ENCODE measurements around the gene ANKRD33. TPM values are rescaled to one million over a fixed set of nuclear protein-coding genes. Genes with fewer than 3 reads are reported as not detected.

The ANKRD33 gene
- total RNA-seq, 1 experiment from 2014 or later = 0.21 TPM

DNA sequence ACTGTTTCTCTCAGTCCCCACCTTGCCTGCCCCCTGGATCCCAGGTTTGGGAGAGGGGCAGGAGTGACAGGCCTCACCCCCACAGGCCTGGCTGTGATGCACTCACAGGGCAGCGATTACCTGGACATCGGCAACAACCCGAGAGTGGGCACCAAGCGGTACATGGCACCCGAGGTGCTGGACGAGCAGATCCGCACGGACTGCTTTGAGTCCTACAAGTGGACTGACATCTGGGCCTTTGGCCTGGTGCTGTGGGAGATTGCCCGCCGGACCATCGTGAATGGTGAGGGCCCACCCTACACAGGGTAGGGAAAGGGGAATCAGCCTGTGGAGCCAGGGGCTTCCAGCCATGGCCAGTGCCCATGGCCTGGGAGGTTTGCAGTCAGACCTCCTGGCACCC is 28.0 kb downstream of the ANKRD33 start:
- no TSS peak for BruUV-seq (replicated peaks)
- ATAC-seq (no peak), DNase-seq (ENCODE audit: low read depth, low spot score) (no peak)
- H3K27me3 ChIP-seq (ENCODE audit: control insufficient read depth, insufficient read depth, low read length) = no peaks in the 10 kb centered on the region
- H3K4me3 ChIP-seq (ENCODE audit: low read depth in 2 of 2, low read length in 2 of 2) = no peak overlapping the region
- ChIA-PET POLR2A (no interaction called here), CTCF (no interaction called here)
- no peaks in the 10 kb centered on the region for H3K9me3 ChIP-seq (ENCODE audit: control insufficient read depth, insufficient read depth, low read depth, low read length)
- H3K36me3 ChIP-seq (ENCODE audit: control insufficient read depth, insufficient read depth, low read length) = no peaks in the 10 kb centered on the region
- TF ChIP-seq, protein P1, sequence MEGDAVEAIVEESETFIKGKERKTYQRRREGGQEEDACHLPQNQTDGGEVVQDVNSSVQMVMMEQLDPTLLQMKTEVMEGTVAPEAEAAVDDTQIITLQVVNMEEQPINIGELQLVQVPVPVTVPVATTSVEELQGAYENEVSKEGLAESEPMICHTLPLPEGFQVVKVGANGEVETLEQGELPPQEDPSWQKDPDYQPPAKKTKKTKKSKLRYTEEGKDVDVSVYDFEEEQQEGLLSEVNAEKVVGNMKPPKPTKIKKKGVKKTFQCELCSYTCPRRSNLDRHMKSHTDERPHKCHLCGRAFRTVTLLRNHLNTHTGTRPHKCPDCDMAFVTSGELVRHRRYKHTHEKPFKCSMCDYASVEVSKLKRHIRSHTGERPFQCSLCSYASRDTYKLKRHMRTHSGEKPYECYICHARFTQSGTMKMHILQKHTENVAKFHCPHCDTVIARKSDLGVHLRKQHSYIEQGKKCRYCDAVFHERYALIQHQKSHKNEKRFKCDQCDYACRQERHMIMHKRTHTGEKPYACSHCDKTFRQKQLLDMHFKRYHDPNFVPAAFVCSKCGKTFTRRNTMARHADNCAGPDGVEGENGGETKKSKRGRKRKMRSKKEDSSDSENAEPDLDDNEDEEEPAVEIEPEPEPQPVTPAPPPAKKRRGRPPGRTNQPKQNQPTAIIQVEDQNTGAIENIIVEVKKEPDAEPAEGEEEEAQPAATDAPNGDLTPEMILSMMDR (IDR thresholded peaks at IDR 0.05) = no peak
- TF ChIP-seq TCF7L2 (IDR thresholded peaks at IDR 0.05; ENCODE audit: low read depth, low read length) (no peak), POLR2AphosphoS5 (IDR thresholded peaks at IDR 0.05; ENCODE audit: low read depth, low read length) (no peak), SIN3A (IDR thresholded peaks at IDR 0.05; ENCODE audit: borderline replicate concordance, insufficient read depth, low read depth, low read length) (no peak)
- TF ChIP-seq, protein P2, sequence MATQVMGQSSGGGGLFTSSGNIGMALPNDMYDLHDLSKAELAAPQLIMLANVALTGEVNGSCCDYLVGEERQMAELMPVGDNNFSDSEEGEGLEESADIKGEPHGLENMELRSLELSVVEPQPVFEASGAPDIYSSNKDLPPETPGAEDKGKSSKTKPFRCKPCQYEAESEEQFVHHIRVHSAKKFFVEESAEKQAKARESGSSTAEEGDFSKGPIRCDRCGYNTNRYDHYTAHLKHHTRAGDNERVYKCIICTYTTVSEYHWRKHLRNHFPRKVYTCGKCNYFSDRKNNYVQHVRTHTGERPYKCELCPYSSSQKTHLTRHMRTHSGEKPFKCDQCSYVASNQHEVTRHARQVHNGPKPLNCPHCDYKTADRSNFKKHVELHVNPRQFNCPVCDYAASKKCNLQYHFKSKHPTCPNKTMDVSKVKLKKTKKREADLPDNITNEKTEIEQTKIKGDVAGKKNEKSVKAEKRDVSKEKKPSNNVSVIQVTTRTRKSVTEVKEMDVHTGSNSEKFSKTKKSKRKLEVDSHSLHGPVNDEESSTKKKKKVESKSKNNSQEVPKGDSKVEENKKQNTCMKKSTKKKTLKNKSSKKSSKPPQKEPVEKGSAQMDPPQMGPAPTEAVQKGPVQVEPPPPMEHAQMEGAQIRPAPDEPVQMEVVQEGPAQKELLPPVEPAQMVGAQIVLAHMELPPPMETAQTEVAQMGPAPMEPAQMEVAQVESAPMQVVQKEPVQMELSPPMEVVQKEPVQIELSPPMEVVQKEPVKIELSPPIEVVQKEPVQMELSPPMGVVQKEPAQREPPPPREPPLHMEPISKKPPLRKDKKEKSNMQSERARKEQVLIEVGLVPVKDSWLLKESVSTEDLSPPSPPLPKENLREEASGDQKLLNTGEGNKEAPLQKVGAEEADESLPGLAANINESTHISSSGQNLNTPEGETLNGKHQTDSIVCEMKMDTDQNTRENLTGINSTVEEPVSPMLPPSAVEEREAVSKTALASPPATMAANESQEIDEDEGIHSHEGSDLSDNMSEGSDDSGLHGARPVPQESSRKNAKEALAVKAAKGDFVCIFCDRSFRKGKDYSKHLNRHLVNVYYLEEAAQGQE (IDR thresholded peaks at IDR 0.05; ENCODE audit: insufficient read depth in 1 of 2, low read depth in 2 of 2, low read length in 1 of 2) = no peak
- H3K27ac ChIP-seq (ENCODE audit: low read length) = no peak overlapping the region
- intact Hi-C loops (cut with micrococcal nuclease; ENCODE audit: unreplicated experiment) (no loop called here), in situ Hi-C loops (cut with HindIII; ENCODE audit: low pct_unique_long_range_greater_than_20kb, low sequenced_read_pairs) (no loop called here)
- H3K4me1 ChIP-seq (ENCODE audit: control insufficient read depth, insufficient read depth, low read length) = no peaks in the 10 kb centered on the region

DNA sequence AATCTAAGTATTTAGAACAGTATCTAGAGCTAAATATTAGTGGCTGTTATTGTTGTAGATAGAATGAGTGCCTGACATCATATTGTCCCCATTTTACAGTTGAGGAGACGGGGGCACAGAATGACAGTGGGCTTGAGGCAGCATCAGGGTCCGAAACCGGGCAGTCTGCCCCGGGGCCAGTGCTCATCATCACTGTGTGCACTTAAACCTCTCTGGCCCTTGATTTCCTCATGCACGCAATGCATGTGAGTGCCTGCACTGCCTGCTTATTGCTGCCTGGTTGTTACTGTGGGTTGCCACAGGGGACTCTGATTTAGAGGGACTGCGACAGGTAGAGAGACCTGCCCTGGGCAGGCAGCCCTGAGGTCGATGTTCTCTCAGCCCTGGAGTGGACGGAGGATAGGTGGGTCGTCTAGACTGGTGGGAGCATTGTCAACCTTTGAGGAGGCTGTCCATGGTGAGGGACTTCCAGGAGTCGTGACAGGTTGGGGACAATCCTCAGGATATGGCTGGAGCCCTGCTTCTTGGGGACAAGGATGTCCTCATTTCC is 29.2 kb downstream of the ANKRD33 start:
- H3K4me3 ChIP-seq (ENCODE audit: low read depth in 2 of 2, low read length in 2 of 2) = no peak overlapping the region
- in situ Hi-C loops (cut with HindIII; ENCODE audit: low pct_unique_long_range_greater_than_20kb, low sequenced_read_pairs) = no loop called here
- intact Hi-C loops (cut with micrococcal nuclease; ENCODE audit: unreplicated experiment) = no loop called here
- DNase-seq (ENCODE audit: low read depth, low spot score) = no peak
- ATAC-seq = no peak
- BruUV-seq (replicated peaks) = no TSS peak
- H3K4me1 ChIP-seq (ENCODE audit: control insufficient read depth, insufficient read depth, low read length) = no peaks in the 10 kb centered on the region
- no peaks in the 10 kb centered on the region for H3K27me3 ChIP-seq (ENCODE audit: control insufficient read depth, insufficient read depth, low read length)
- H3K36me3 ChIP-seq (ENCODE audit: control insufficient read depth, insufficient read depth, low read length) = no peaks in the 10 kb centered on the region
- H3K9me3 ChIP-seq (ENCODE audit: control insufficient read depth, insufficient read depth, low read depth, low read length) = no peaks in the 10 kb centered on the region
- no peak overlapping the region for H3K27ac ChIP-seq (ENCODE audit: low read length)
- ChIA-PET POLR2A (no interaction called here), CTCF (no interaction called here)
- TF ChIP-seq, protein P2 (IDR thresholded peaks at IDR 0.05; ENCODE audit: insufficient read depth in 1 of 2, low read depth in 2 of 2, low read length in 1 of 2) = no peak
- TF ChIP-seq POLR2AphosphoS5 (IDR thresholded peaks at IDR 0.05; ENCODE audit: low read depth, low read length) = no peak
- TF ChIP-seq SIN3A (IDR thresholded peaks at IDR 0.05; ENCODE audit: borderline replicate concordance, insufficient read depth, low read depth, low read length) = no peak
- TF ChIP-seq, protein P1 (IDR thresholded peaks at IDR 0.05) = no peak
- no peak for TF ChIP-seq TCF7L2 (IDR thresholded peaks at IDR 0.05; ENCODE audit: low read depth, low read length)

Data from Panc1 (cell line).